ENCODE results near the gene IFNAR1. TPM values are rescaled to one million over a fixed set of nuclear protein-coding genes. Genes with fewer than 3 reads are reported as not detected.

Gene IFNAR1
- total and polyA plus RNA-seq, 7 experiments from 2014 or later = 24.7 to 76.2 (median 56.9) TPM

DNA sequence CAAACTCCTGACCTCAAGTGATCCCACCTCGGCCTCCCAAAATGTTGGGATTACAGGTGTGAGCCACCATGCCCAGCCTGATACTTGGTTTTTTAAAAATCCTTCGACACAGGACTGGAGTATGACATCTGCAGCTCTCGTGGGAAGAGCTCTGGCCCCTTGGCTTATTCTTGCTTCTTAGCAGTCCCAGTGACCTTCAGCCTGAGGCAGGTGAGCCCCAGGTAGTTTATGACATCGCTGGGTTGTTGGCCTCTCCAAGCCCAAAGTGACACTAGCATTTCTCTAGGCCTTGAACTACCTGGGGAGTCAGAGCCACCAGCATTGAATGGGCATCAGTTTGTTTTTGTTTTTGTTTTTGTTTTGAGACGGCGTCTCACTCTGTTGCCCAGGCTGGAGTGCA lies 62.5 kb downstream of the IFNAR1 start:
- Mint-ChIP-seq H3K4me1 (peaks cover 32 to 42% (median 38%) of the 10 kb centered on the region in 7 donors), H3K9me3 (no peaks in the 10 kb centered on the region), H3K27me3 (peaks cover 0 to 64% (median 4%) of the 10 kb centered on the region in 5 donors), H3K36me3 (peaks cover 0 to 1% (median 0%) of the 10 kb centered on the region in 5 donors), H3K4me3 (no peak overlapping the region), H3K27ac (no peak overlapping the region)
- ChIA-PET POLR2A (interaction anchor here (1.1 kb wide), 1 partner anchor 26 kb away, joined by 4 read pairs; no protein-coding TSS in a partner anchor), CTCF (no interaction called here)
- Histone ChIP-seq H3K4me1 (ENCODE audit: control insufficient read depth in 2 of 2, insufficient read depth in 2 of 2, low read length in 2 of 2) (peaks cover 29 to 32% of the 10 kb centered on the region in 2 donors), H3K27me3 (ENCODE audit: control insufficient read depth in 2 of 2, insufficient read depth in 2 of 2, low read length in 2 of 2) (no peaks in the 10 kb centered on the region), H3K36me3 (ENCODE audit: control insufficient read depth in 2 of 3, insufficient read depth in 3 of 3, low read length in 3 of 3) (no peaks in the 10 kb centered on the region), H3K27ac (ENCODE audit: low read depth, low read length) (no peak overlapping the region), H3K4me3 (ENCODE audit: low read length) (no peak overlapping the region), H3K9me3 (ENCODE audit: control insufficient read depth in 2 of 3, low read length in 3 of 3) (no peaks in the 10 kb centered on the region)
- DNase-seq (no peak), ATAC-seq (no peak)
- intact Hi-C loops (cut with micrococcal nuclease) = no loop called here

DNA sequence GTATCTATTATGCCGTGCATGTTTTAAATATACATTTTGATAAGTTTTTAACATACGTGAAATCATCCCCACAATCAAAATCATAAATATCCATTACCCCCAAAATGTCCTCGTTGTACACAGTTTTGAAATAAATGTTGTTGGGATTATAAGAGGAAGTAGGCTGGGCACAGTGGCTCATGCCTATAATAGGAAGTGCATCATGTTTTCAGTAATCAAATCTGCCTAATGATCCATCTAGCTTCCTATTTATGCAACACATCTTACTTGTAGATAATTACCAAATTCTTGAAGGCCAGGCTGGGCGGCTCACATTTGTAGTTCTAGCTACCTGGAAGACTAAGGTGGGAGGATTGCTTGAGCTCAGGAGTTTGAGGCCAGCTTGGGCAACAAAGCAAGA lies 63.4 kb downstream of the IFNAR1 start:
- Mint-ChIP-seq H3K27me3 (peaks cover 0 to 69% (median 8%) of the 10 kb centered on the region in 5 donors), H3K4me1 (peaks cover 23 to 34% (median 29%) of the 10 kb centered on the region in 7 donors), H3K36me3 (peaks cover 0 to 1% (median 0%) of the 10 kb centered on the region in 5 donors), H3K9me3 (no peaks in the 10 kb centered on the region), H3K4me3 (no peak overlapping the region), H3K27ac (peak overlapping the region in 2 of 9 donors; percentile 46 to 65)
- no peaks in the 10 kb centered on the region for H3K9me3 ChIP-seq (ENCODE audit: control insufficient read depth in 2 of 3, low read length in 3 of 3)
- H3K4me1 ChIP-seq (ENCODE audit: control insufficient read depth in 2 of 2, insufficient read depth in 2 of 2, low read length in 2 of 2) = peaks cover 22 to 23% of the 10 kb centered on the region in 2 donors
- no peak for DNase-seq
- peak; percentile 25 for ATAC-seq
- peaks cover 0 to 4% of the 10 kb centered on the region in 2 donors for H3K27me3 ChIP-seq (ENCODE audit: control insufficient read depth in 2 of 2, insufficient read depth in 2 of 2, low read length in 2 of 2)
- H3K4me3 ChIP-seq (ENCODE audit: low read length) = no peak overlapping the region
- H3K27ac ChIP-seq (ENCODE audit: low read depth, low read length) = no peak overlapping the region
- ChIA-PET POLR2A (interaction anchor here (1.1 kb wide), 1 partner anchor 26 kb away, joined by 4 read pairs; no protein-coding TSS in a partner anchor), CTCF (interaction anchor here (1.9 kb wide), 1 partner anchor 8 kb away, joined by 6 read pairs; no protein-coding TSS in a partner anchor)
- no peaks in the 10 kb centered on the region for H3K36me3 ChIP-seq (ENCODE audit: control insufficient read depth in 2 of 3, insufficient read depth in 3 of 3, low read length in 3 of 3)
- intact Hi-C loops (cut with micrococcal nuclease) = no loop called here

DNA sequence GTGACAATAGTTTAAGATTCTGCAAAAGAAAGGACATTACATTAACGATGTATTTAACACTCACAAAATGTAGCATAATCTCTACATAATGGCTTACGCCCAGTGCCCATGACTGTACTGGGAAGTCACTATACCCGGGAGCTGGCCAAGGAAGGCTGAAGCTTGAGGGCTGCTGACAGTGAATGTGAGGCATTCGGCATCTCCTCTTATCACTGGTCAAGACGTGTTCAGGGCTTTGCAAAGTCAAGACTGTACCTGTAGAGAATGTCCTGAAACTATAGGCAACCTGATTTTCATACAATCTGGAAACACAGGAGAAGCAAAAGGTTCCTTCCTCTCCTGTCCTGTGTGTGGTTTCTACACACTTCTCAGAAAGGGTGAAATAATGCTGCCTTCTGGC lies 65.7 kb downstream of the IFNAR1 start:
- intact Hi-C loops (cut with micrococcal nuclease) = no loop called here
- peaks cover 2 to 24% (median 7%) of the 10 kb centered on the region in 7 donors for H3K4me1 Mint-ChIP-seq
- no peak overlapping the region for H3K4me3 Mint-ChIP-seq
- POLR2A ChIA-PET = interaction anchor here (1.4 kb wide), 1 partner anchor 29 kb away, joined by 3 read pairs; no protein-coding TSS in a partner anchor
- peaks cover 1 to 2% of the 10 kb centered on the region in 2 donors for H3K4me1 ChIP-seq (ENCODE audit: control insufficient read depth in 2 of 2, insufficient read depth in 2 of 2, low read length in 2 of 2)
- DNase-seq = no peak
- peaks cover 0 to 4% of the 10 kb centered on the region in 2 donors for H3K27me3 ChIP-seq (ENCODE audit: control insufficient read depth in 2 of 2, insufficient read depth in 2 of 2, low read length in 2 of 2)
- no peaks in the 10 kb centered on the region for H3K9me3 ChIP-seq (ENCODE audit: control insufficient read depth in 2 of 3, low read length in 3 of 3)
- no peaks in the 10 kb centered on the region for H3K36me3 ChIP-seq (ENCODE audit: control insufficient read depth in 2 of 3, insufficient read depth in 3 of 3, low read length in 3 of 3)
- no peak for ATAC-seq
- no peaks in the 10 kb centered on the region for H3K9me3 Mint-ChIP-seq
- no peak overlapping the region for H3K27ac ChIP-seq (ENCODE audit: low read depth, low read length)
- H3K27me3 Mint-ChIP-seq = peaks cover 0 to 74% (median 8%) of the 10 kb centered on the region in 5 donors
- CTCF ChIA-PET = interaction anchor here (1.1 kb wide), 1 partner anchor 13 kb away, joined by 3 read pairs; no protein-coding TSS in a partner anchor
- no peak overlapping the region for H3K27ac Mint-ChIP-seq
- no peak overlapping the region for H3K4me3 ChIP-seq (ENCODE audit: low read length)
- peaks cover 0 to 1% (median 0%) of the 10 kb centered on the region in 5 donors for H3K36me3 Mint-ChIP-seq

DNA sequence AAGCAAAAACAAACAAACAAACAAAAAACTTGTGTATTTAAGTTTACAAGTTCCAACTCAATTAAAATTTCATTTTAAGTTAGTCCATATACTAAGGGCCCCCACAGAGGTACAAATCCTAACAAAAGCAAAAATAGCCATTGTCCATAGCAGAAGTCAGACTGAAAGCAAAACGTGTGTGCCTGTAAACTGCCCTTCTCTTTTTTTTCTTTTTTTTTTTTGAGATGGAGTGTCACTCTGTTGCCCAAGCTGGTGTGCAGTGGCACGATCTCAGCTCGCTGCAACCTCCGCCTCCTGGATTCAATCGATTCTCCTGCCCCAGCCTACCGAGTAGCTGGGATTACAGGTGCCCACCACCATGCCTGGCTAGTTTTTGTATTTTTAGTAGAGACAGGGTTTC lies 66.9 kb downstream of the IFNAR1 start:
- Histone ChIP-seq H3K27ac (ENCODE audit: low read depth, low read length) (no peak overlapping the region), H3K27me3 (ENCODE audit: control insufficient read depth in 2 of 2, insufficient read depth in 2 of 2, low read length in 2 of 2) (peaks cover 0 to 4% of the 10 kb centered on the region in 2 donors), H3K4me3 (ENCODE audit: low read length) (no peak overlapping the region), H3K36me3 (ENCODE audit: control insufficient read depth in 2 of 3, insufficient read depth in 3 of 3, low read length in 3 of 3) (no peaks in the 10 kb centered on the region), H3K4me1 (ENCODE audit: control insufficient read depth in 2 of 2, insufficient read depth in 2 of 2, low read length in 2 of 2) (no peaks in the 10 kb centered on the region), H3K9me3 (ENCODE audit: control insufficient read depth in 2 of 3, low read length in 3 of 3) (no peaks in the 10 kb centered on the region)
- Mint-ChIP-seq H3K9me3 (no peaks in the 10 kb centered on the region), H3K4me1 (peaks cover 0 to 22% (median 4%) of the 10 kb centered on the region in 7 donors), H3K27ac (no peak overlapping the region), H3K4me3 (no peak overlapping the region), H3K36me3 (no peaks in the 10 kb centered on the region), H3K27me3 (peaks cover 0 to 70% (median 8%) of the 10 kb centered on the region in 5 donors)
- ChIA-PET CTCF (interaction anchor here (0.6 kb wide), 1 partner anchor 185 kb away, joined by 4 read pairs; no protein-coding TSS in a partner anchor), POLR2A (no interaction called here)
- DNase-seq = no peak
- no peak for ATAC-seq
- intact Hi-C loops (cut with micrococcal nuclease) = no loop called here

DNA sequence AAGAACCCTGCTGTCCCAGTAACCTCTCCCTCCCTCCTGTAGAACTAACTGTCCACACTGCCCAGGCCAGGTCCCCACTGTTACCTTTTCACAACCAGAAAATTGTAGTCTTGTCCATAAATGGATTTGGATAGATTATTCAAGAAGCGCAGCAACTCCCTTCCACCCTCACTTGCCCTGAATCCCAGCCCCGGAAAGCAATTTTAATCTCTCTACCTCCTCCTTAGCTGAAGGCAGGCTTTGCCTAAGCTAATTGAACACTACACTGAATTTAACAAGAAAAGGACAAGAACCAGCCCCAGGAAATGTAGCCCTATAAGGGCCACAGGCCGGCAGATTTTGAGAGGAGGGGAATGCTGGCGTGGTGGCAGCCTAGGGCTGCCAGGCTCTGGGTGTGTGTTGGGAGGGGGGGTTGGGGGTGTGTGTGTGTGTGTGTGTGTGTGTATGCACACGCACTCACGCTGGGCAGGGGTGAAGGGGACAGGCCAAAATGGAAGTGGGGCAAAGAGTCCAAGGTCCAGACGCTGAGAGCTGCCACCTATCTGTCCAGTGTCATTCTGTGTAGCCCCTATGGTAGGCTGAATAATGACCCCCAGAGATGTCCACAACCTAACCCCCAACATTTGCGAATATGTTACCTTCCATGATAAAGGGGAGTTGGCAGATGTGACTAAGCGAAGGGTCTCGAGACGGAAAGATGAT lies 67.7 kb downstream of the IFNAR1 start:
- H3K36me3 ChIP-seq (ENCODE audit: control insufficient read depth in 2 of 3, insufficient read depth in 3 of 3, low read length in 3 of 3) = no peaks in the 10 kb centered on the region
- Mint-ChIP-seq H3K36me3 (no peaks in the 10 kb centered on the region), H3K27ac (peak overlapping the region in 3 of 9 donors; percentile 21 to 43 (median 42)), H3K27me3 (peaks cover 0 to 70% (median 8%) of the 10 kb centered on the region in 5 donors), H3K4me1 (peaks cover 0 to 25% (median 4%) of the 10 kb centered on the region in 7 donors), H3K4me3 (no peak overlapping the region), H3K9me3 (no peaks in the 10 kb centered on the region)
- DNase-seq (no peak), ATAC-seq (no peak)
- intact Hi-C loops (cut with micrococcal nuclease) = no loop called here
- CTCF ChIA-PET = interaction anchor here (0.6 kb wide), 1 partner anchor 185 kb away, joined by 4 read pairs; no protein-coding TSS in a partner anchor
- no peak overlapping the region for H3K4me3 ChIP-seq (ENCODE audit: low read length)
- no peaks in the 10 kb centered on the region for H3K4me1 ChIP-seq (ENCODE audit: control insufficient read depth in 2 of 2, insufficient read depth in 2 of 2, low read length in 2 of 2)
- POLR2A ChIA-PET = no interaction called here
- H3K27ac ChIP-seq (ENCODE audit: low read depth, low read length) = no peak overlapping the region
- H3K9me3 ChIP-seq (ENCODE audit: control insufficient read depth in 2 of 3, low read length in 3 of 3) = no peaks in the 10 kb centered on the region
- peaks cover 0 to 4% of the 10 kb centered on the region in 2 donors for H3K27me3 ChIP-seq (ENCODE audit: control insufficient read depth in 2 of 2, insufficient read depth in 2 of 2, low read length in 2 of 2)

DNA sequence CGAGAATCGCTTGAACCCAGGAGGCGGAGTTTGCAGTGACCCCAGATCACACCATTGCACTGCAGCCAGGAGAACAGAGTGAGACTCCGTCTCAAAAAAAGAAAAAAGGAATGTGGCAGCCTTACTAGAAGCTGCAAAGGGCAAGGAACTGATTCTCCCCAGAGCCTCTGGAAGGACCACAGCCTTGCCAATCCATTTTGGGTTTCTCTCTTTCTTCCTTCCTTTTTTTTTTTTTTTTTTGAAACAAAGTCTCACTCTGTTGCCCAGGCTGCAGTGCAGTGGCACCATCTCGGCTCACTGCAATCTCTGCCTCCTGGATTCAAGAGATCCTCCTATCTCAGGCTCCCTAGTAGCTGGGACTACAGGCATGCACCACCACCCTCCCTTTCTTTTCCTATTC lies 68.6 kb downstream of the IFNAR1 start:
- ATAC-seq = peak; percentile 12
- peaks cover 0 to 4% of the 10 kb centered on the region in 2 donors for H3K27me3 ChIP-seq (ENCODE audit: control insufficient read depth in 2 of 2, insufficient read depth in 2 of 2, low read length in 2 of 2)
- Mint-ChIP-seq H3K9me3 (peaks cover 0 to 3% (median 0%) of the 10 kb centered on the region in 11 donors), H3K27me3 (peaks cover 0 to 71% (median 7%) of the 10 kb centered on the region in 5 donors), H3K27ac (peak overlapping the region in 2 of 9 donors; percentile 21 to 60), H3K36me3 (no peaks in the 10 kb centered on the region), H3K4me3 (no peak overlapping the region), H3K4me1 (peaks cover 0 to 26% (median 4%) of the 10 kb centered on the region in 7 donors)
- DNase-seq = no peak
- H3K4me3 ChIP-seq (ENCODE audit: low read length) = no peak overlapping the region
- CTCF ChIA-PET = interaction anchor here (0.6 kb wide), 1 partner anchor 50 kb away, joined by 5 read pairs; no protein-coding TSS in a partner anchor
- no peak overlapping the region for H3K27ac ChIP-seq (ENCODE audit: low read depth, low read length)
- POLR2A ChIA-PET = no interaction called here
- H3K36me3 ChIP-seq (ENCODE audit: control insufficient read depth in 2 of 3, insufficient read depth in 3 of 3, low read length in 3 of 3) = no peaks in the 10 kb centered on the region
- intact Hi-C loops (cut with micrococcal nuclease) = no loop called here
- no peaks in the 10 kb centered on the region for H3K4me1 ChIP-seq (ENCODE audit: control insufficient read depth in 2 of 2, insufficient read depth in 2 of 2, low read length in 2 of 2)
- no peaks in the 10 kb centered on the region for H3K9me3 ChIP-seq (ENCODE audit: control insufficient read depth in 2 of 3, low read length in 3 of 3)

All from naive thymus-derived CD4-positive, alpha-beta T cell (primary cell).